Osteoblast (primary cell): ENCODE results near the gene FAM169A. TPM values are rescaled to one million over a fixed set of nuclear protein-coding genes. Genes with fewer than 3 reads are reported as not detected.

ENCODE experiments used
- DNase-seq: peaks from one replicate; pipeline ENCODE4 v3.0.0; 2011; ENCODE audit warnings: low spot score, mixed read lengths; ENCODE audit not compliant: insufficient read length; ENCODE audit errors: missing footprints
- H2AFZ ChIP-seq: 2 replicates; pipeline ENCODE4 v1.6.0; 2011; ENCODE audit warnings: mild to moderate bottlenecking, low read length
- H3K27ac ChIP-seq: 2 replicates; pipeline ENCODE4 v1.5.1; 2011; ENCODE audit warnings: mild to moderate bottlenecking, low read depth, low read length, moderate library complexity
- H3K27me3 ChIP-seq: 2 replicates; pipeline ENCODE4 v1.6.0; 2012; ENCODE audit warnings: mild to moderate bottlenecking, control low read depth, inconsistent platforms, low read length, moderate library complexity; ENCODE audit not compliant: insufficient read depth
- H3K36me3 ChIP-seq: 2 replicates; pipeline ENCODE4 v1.5.1; 2011; ENCODE audit warnings: mild to moderate bottlenecking, low read length, control low read depth, moderate library complexity; ENCODE audit not compliant: insufficient read depth
- H3K4me1 ChIP-seq: 2 replicates; pipeline ENCODE4 v1.5.1; 2011; ENCODE audit warnings: mild to moderate bottlenecking, low read length, control low read depth, moderate library complexity; ENCODE audit not compliant: insufficient read depth
- H3K4me2 ChIP-seq: 2 replicates; pipeline ENCODE4 v1.6.0; 2011; ENCODE audit warnings: mild to moderate bottlenecking, low read length; ENCODE audit not compliant: insufficient read depth
- H3K4me3 ChIP-seq: fragments of 200-600 bp; sonication (generic); 3 replicates; pipeline ENCODE4 v1.5.1; 2012; ENCODE audit warnings: mild to moderate bottlenecking, low read length, inconsistent platforms; ENCODE audit not compliant: insufficient read depth
- H3K79me2 ChIP-seq: 2 replicates; pipeline ENCODE4 v1.6.0; 2012; ENCODE audit warnings: mild to moderate bottlenecking, low read length, control low read depth, inconsistent platforms; ENCODE audit not compliant: insufficient read depth
- H3K9me3 ChIP-seq: 2 replicates; pipeline ENCODE4 v1.5.1; 2011; ENCODE audit warnings: low read depth, low read length, control low read depth
- H4K20me1 ChIP-seq: 2 replicates; pipeline ENCODE4 v1.6.0; 2012; ENCODE audit warnings: mild to moderate bottlenecking, low read length, control low read depth; ENCODE audit not compliant: insufficient read depth
- CTCF ChIP-seq: IDR thresholded peaks from 2 replicates; pipeline ENCODE4 v1.5.1; 2011; ENCODE audit warnings: mild to moderate bottlenecking, low read depth, low read length, moderate library complexity; ENCODE audit errors: extremely low read depth
- small RNA-seq: library from RNA; depleted of rRNA; stranded (forward); fragments of <200 nt; gene quantifications from one replicate; pipeline ENCODE3, GENCODE V24; 2012
- total RNA-seq: library from RNA; depleted of rRNA; stranded (reverse); fragments of >200 nt; gene quantifications from 2 replicates; pipeline ENCODE4 v1.2.3, GENCODE V29; 2012

FAM169A gene
- total RNA-seq, 1 donor, result under 0.01 TPM

- no peak for DNase-seq
- no peaks in the 10 kb centered on the region for H4K20me1 ChIP-seq
- H2AFZ ChIP-seq, result no peak overlapping the region
- H3K9me3 ChIP-seq, result no peaks in the 10 kb centered on the region
- no peaks in the 10 kb centered on the region for H3K79me2 ChIP-seq
- no peak overlapping the region for H3K4me2 ChIP-seq
- no peak overlapping the region for H3K4me3 ChIP-seq
- no peaks in the 10 kb centered on the region for H3K4me1 ChIP-seq
- H3K27me3 ChIP-seq, result no peaks in the 10 kb centered on the region
- no peak for TF ChIP-seq CTCF
- peaks cover 41% of the 10 kb centered on the region for H3K36me3 ChIP-seq
- no peak overlapping the region for H3K27ac ChIP-seq
Measured at GRCh38 chr5:74738406-74738805, 127.8 kb downstream of the FAM169A start.

- H3K79me2 ChIP-seq, result no peaks in the 10 kb centered on the region
Measured at GRCh38 chr5:74736759-74737158, 129.4 kb downstream of the FAM169A start.

More at GRCh38 chr5:74736759-74737158, 129.4 kb downstream of the FAM169A start:
- Histone ChIP-seq H3K4me3 (no peak overlapping the region), H4K20me1 (no peaks in the 10 kb centered on the region), H3K4me1 (no peaks in the 10 kb centered on the region), H2AFZ (no peak overlapping the region), H3K36me3 (peaks cover 41% of the 10 kb centered on the region), H3K9me3 (no peaks in the 10 kb centered on the region), H3K27me3 (no peaks in the 10 kb centered on the region), H3K27ac (no peak overlapping the region), H3K4me2 (no peak overlapping the region)
- TF ChIP-seq CTCF, result no peak
- DNase-seq, result no peak

Small RNA genes within 50 kb of the gene (small RNA-seq; reads per million reads assigned to genes)
- gene RF00561, result not detected

Other genes with a start within 250 kb of the FAM169A start
- gene ENC1, start 225.7 kb downstream of the FAM169A start, total RNA-seq, result 86.0 and 109 TPM in 2 replicates
- 267 and 313 TPM in 2 replicates for gene HEXB, start 181.2 kb downstream of the FAM169A start, total RNA-seq
- gene GFM2, start 99.3 kb downstream of the FAM169A start, total RNA-seq, result 22.8 and 23.0 TPM in 2 replicates
- gene NSA2, start 99.1 kb downstream of the FAM169A start, total RNA-seq, result 75.6 and 82.8 TPM in 2 replicates
- 2.5 and 2.7 TPM in 2 replicates for gene GCNT4, start 186.2 kb upstream of the FAM169A start, total RNA-seq